Measurements from ENCODE around the gene FAM47E.

DNA sequence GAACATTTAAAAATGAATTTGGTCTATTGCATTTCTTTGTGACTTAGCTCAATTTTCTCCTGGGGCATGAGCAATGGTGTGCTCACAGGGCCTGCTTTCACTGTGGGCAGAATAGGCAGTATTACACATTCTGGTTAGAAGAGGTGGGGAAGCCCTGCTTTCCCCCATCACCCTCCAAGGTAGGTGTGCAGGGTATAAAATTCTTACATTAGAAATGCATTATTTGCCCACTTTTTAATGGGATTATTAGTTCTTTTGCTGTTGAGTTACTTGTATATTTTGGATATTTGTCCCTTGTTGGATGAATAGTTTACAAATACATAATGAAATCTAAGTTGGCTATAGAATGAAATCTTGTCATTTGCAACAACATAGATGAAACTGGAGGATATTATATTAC lies 46.7 kb downstream of the FAM47E start:
- TF ChIP-seq, protein P1, sequence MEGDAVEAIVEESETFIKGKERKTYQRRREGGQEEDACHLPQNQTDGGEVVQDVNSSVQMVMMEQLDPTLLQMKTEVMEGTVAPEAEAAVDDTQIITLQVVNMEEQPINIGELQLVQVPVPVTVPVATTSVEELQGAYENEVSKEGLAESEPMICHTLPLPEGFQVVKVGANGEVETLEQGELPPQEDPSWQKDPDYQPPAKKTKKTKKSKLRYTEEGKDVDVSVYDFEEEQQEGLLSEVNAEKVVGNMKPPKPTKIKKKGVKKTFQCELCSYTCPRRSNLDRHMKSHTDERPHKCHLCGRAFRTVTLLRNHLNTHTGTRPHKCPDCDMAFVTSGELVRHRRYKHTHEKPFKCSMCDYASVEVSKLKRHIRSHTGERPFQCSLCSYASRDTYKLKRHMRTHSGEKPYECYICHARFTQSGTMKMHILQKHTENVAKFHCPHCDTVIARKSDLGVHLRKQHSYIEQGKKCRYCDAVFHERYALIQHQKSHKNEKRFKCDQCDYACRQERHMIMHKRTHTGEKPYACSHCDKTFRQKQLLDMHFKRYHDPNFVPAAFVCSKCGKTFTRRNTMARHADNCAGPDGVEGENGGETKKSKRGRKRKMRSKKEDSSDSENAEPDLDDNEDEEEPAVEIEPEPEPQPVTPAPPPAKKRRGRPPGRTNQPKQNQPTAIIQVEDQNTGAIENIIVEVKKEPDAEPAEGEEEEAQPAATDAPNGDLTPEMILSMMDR (IDR thresholded peaks at IDR 0.05), result no peak
- no peak for TF ChIP-seq POLR2A (IDR thresholded peaks at IDR 0.05)
- no peak for TF ChIP-seq POLR2AphosphoS5 (IDR thresholded peaks at IDR 0.05)
- no peak for TF ChIP-seq EP300 (IDR thresholded peaks at IDR 0.05)
